Measurements from ENCODE around the gene C1orf226.

Gene C1orf226

DNA sequence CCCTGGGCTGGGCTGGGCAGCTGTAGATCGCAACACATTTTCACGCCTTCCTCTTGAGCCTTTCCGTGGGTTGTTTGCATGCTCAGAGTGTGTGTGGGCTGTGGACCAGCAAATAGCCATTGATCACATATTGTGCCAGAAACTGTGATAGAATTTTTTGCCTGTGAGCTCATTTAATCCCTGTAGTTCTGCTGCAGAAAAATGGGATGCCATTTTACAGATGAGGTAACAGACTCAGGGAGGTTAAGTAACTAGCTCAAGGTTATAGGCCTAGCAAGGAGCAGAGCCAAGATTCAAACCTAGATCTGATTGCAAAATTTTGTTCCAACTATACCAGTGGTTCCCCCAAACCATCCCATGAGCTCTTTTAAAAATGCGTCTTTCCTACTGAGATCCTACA, 15.4 kb upstream of the C1orf226 start:
- no peak for DNase-seq
- no peak for ATAC-seq

DNA sequence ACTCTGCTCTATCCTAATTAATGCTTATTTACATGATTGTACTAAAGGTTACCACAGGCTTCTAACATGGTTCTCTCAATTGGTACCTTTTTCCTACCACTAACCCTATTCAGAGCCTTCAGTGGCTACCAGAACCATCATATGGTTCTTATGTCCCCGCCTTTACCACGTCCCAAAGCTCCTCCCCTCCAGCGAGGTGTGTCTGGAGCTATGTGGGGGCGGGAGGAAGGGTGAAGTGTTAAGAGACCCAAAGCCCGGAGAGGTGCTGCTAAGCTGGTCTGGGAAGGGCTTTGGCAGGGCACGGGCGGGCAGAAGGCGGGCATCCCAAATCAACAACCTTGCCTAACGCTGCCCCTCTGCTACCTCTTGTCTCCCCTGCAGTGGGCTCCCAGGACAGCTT, 14.9 kb upstream of the C1orf226 start:
- no peak for ATAC-seq
- no peak for DNase-seq

DNA sequence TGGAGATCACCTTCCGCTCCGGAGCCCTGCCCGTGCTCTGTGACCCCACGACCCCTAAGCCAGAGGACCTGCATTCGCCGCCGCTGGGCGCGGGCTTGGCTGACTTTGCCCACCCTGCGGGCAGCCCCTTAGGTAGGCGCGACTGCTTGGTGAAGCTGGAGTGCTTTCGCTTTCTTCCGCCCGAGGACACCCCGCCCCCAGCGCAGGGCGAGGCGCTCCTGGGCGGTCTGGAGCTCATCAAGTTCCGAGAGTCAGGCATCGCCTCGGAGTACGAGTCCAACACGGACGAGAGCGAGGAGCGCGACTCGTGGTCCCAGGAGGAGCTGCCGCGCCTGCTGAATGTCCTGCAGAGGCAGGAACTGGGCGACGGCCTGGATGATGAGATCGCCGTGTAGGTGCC, 14.5 kb upstream of the C1orf226 start:
- ATAC-seq (no peak), DNase-seq (no peak)

DNA sequence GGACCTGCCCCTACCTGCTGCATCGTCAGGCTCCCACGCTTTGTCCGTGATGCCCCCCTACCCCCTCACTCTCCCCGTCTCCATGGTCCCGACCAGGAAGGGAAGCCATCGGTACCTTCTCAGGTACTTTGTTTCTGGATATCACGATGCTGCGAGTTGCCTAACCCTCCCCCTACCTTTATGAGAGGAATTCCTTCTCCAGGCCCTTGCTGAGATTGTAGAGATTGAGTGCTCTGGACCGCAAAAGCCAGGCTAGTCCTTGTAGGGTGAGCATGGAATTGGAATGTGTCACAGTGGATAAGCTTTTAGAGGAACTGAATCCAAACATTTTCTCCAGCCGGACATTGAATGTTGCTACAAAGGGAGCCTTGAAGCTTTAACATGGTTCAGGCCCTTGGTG, 13.8 kb upstream of the C1orf226 start:
- ATAC-seq (no peak), DNase-seq (no peak)

DNA sequence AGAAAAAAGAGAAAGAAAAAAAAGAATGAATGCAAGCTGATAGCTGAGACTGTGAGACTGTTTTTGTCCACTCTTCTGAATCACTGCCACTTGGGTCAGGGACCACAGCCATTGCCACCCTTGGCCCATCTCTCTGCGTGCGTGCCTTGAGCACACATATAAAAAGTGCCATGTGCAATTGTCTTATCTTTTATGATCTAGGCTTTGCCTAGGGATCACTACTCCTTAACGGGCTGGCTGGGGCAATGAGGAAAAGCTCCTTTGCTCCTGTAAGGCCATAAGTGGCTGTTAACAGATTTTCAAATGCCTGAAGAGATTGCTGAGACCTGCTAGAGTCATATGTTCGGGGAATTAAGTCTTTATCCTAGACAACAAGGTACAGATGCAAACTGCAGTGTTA, 13.1 kb upstream of the C1orf226 start:
- ATAC-seq = no peak
- no peak for DNase-seq

DNA sequence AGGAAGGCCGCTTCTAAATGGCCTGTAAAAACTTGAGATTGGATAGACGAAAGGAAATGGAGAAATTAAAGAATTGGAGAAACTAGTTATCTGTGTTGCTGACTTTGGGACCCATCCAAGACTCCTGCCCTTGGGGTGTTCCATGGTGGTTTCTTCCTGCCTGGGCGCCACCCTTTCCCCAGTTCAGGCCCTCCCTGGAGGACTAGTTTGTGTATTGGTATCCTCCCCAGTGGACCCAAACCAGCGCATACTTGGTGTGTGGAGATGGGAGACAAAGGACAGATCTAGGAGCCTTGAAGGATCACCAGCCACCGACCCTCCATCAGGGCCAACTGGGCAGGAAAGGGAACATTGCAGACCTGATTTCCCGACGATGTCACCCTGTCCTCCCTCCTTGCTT, 12.0 kb upstream of the C1orf226 start:
- ATAC-seq (no peak), DNase-seq (no peak)

DNA sequence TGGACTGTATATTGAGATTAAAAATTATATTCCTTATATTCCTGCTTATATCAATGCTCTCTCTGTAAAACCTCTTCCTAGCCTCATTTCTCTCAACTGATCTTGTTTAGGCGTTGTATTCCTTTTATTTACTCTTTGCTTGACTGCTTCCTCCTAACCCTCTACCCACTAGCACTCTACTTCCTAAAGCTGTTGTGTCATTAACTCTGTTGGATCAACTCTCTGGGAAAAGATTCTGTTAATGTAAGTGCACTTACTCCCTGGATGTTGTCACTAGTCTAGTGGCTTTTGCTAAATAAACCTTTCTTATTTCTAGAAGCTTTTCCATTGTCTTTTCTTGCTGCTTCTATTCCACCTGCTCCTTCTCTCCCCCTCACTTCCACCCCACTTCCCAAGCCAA, 11.4 kb upstream of the C1orf226 start:
- no peak for ATAC-seq
- no peak for DNase-seq

DNA sequence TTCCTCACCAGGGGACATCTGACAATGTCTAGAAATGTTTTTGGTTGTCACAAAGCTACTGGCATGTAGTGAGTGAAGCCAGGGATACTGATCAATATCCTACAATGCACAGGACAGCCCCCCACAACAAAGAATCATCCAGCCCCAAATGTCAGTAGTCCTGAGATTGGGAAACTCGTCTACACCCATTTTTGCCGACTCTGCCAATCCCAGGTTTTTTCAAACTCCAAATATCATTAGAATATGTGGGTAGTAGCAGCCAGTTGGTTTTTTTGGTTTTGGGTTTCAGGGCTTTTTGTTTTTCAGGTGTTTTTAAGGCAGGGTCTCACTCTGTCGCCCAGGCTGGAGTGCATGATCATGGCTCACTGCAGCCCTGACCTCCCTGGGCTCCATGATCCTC, 10.8 kb upstream of the C1orf226 start:
- no peak for ATAC-seq
- no peak for DNase-seq

DNA sequence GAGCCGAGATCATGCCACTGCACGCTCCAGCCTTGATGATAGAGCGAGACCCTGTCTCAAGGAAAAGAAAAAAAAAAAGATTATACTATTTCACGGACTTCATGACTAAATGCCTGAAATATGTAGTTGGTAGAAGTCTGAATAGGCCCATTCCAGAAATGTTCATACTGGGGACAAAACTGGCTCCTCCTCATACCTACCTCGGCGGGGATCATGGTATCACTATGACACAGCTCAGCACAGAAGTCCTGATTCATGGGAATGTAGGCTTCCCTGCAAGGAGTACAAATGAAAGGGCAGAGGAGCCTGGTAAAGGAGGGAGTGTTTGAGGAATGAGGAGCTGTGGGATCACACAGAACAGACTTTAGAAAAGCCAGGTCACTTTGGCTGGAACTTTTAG, 9.9 kb upstream of the C1orf226 start:
- DNase-seq (no peak), ATAC-seq (no peak)

DNA sequence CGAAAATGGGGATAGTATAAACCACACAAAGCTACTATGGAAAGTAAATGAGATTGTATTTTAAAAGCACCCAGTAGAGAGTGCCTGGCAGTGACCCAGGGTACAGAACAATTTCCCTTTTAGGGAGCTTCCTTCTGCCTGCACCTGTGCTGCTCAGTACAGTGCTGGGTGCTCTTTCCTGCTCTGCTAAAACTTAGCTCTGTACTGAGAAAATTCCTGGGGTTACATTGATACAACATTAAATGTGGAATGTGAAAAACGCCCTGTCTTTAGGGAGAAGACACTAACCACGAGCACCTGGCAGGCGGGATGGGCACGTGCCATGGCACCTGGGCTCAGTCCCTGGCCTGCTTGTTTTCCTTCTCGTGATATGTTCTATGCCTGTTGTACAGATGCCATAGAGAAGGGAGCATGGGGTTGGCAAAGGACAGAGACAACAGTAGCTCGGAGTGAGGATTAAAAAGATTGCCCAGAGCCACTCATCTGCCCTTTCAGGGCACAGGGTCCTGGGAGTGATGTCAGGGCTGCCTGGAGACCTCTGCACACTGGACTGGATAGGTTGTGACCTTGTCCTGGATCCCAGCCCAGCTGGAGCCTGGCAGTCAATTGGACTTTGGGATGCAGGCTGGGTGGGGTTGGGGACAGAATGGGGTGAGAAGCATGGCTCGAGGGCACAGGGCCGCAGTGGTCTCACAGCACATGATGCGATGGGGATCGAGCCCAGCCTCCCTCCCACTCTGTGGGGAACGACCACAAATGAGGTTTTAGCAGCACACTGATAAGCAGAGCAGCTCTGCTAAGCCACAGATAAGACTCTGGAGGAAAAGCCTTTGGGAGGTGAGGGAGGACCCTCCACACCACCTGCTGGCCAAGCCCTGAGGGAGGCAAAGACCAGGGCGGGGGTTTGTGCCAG, 9.1 kb upstream of the C1orf226 start:
- no peak for ATAC-seq
- no peak for DNase-seq

DNA sequence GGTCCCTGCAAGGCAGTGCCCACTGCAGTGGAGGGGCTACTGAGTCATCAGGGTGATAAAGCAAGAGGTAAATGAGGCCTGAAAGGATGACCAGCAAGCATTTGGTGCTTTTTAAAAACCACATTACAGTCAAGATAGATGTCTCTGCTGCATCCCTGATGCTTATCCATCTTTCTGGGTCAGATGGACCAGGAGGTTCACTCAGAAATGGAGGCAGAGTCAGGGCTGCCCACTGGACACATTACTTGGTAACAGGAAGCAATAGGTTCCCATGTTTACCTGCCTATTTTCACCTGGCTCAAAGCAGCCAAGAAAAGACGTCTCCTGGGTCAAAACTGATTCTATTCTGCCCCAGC, 8.5 kb upstream of the C1orf226 start:
- ATAC-seq (no peak), DNase-seq (no peak)

DNA sequence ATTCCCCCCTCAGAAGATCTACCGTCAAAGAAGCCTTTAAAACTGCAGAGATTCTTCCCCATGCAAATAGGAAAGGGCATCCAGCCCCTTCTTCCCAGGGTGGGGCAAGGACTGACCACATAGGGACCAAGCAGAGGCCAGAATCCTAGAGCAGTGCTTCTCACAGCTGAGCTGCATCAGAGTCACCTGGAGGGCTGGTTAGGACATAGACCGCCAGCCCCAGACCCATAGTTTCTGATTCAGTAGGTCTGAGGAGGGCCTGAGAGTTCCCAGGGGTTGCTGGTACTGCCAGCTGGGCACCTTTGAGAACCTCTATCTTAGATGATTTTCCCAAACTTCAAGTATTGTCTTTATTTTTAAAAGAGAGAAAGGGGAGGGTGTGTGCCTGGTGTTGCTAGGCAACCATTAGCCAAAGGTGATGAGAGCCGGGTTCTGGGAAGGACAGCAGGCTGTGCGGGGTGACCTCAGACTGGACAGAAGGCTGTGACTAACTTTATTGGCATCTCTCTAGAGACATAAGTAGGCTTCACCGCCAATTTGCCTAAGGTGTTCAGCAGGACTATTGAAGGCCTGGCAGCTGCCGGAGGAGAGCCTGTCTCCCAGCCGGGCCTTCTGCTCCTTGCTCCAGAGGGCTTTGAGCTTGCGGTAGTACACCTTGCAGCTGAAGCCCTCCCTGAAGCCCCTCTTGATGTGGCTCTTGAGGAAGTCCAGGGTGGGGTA, 7.8 kb upstream of the C1orf226 start:
- DNase-seq = no peak
- no peak for ATAC-seq

DNA sequence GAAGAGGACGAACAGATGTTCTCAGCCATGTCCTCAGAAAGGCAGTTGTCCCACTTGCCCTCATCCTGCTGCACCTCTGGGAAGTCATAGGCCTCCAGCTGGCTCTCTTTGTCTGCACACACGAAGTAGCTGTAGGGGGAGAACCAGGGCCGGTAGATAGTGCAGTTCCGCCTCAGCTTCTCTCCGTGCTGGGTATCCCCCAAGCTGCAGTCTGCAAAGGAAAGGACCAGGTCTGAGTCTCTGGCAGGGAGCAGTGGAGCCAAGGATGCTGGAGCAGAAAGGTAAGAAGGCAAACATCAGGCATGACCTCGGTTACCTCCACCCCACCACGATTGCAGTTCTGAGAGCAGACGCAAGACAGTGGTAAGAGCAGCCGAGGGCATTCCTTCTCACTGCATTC, 7.1 kb upstream of the C1orf226 start:
- no peak for DNase-seq
- ATAC-seq = no peak

DNA sequence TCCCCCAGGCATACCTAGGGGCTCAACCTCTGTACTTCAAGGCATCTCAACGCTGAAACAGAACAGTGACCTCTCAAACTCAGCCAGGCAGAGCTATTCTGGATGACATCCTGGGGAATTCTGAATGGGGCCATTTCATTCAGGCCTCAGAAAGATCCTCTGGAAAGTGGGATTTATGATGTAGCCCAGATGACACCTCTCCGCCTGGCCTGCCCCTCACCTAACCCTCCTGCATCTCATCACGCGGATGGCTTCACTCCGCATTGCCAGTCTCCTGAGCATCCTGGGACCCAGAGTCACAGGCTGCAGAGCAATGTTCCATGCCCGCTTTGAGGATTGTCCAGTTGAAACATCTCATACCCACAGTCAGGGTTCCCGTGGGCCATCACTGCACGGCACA, 6.1 kb upstream of the C1orf226 start:
- DNase-seq (no peak), ATAC-seq (no peak)

DNA sequence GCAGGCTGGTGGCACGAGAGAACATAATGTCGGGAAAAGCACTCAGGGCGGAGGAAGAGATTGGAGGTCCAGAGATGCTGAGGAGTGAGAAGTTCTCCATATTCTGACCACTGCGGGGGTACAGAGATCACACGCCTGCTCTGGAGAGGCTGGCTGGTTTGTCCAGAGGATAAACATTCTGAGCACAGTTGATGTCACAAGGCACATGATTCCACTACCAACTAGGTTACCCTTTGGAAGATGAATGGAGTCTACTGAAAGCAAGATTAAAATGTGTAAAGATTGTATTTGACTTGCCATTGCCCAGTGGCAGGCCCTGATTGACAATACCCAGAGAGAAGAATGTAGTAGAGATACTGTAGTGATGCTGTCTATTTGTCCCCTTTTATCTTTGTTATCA, 4.8 kb upstream of the C1orf226 start, which contains the start of gene SPATA46:
Gene SPATA46 (minus strand): TSS at position 164 of the 400 bp plus-strand sequence. CDS start 64 bp downstream, at position 100.
- DNase-seq = no peak
- no peak for ATAC-seq

DNA sequence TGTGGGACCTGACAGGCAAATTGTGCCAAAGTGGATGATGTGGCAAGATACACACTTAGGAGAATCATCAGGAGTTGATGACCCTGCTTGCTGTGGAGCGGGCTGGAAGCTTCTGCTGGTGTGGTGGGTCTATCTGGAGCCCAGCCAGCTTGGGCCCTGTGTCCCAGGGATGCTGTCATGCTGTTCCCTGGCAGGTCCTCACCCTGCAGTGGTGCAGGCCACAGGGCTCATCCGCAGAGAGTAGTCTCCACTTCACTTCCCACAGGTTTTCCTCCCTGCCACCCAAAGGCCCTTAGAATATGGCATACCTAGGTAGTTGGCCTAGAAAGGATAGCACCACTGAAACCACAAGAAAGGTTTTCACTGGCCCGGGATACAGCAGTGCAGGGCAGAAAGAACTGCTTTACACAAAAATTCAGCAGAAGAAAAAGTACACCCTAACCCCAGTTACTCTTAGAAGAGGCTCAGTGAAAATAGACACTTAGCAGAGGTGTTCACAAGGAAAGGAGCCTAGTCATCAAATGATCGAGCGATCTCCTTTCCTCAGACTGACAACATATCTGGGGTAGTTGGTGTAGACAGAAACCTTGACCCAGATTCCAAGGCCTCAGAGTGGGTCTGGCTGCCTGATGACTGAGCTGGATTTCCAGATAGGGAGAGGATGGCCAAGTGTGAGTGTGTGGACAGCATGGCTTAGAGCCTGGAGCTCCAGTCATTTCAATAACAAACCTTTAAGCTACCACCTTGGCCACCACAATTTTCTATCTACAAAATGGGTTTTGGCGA, 1.3 kb upstream of the C1orf226 start:
- DNase-seq (no peak), ATAC-seq (no peak)

DNA sequence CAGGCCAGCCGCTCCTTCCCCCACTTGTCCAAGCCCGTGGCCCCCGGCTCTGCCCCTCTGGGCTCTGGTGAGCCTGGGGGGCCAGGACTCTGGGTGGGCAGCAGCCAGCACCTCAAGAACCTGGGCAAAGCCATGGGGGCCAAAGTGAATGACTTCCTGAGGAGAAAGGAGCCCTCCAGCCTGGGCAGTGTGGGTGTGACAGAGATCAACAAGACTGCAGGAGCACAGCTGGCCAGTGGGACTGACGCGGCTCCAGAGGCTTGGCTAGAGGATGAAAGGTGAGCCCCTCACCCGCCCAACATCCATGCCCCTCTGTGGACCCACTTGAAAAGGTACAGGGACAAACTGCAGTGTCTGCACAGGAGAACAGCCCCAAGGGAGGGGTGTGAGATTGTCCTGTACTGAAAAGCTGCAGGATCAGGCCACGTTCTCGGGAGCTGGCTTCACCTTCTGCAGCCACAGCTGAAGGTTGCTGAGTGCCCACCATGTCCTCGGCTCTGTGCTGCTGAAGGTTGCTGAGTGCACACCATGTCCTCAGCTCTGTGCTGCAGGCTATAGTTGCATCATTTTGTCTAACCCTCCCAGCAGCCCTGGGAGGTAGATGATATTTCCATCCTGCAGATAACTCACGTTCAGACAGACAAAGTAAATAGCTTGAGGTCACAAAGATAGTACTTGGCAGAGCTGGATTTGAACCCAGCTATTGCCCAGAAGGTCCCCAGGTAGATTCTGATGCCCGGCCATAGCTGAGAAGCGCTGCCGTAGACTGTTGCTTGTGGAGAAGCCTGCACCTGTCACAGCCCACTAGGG, 618 bp downstream of the C1orf226 start:
- no peak for ATAC-seq

DNA sequence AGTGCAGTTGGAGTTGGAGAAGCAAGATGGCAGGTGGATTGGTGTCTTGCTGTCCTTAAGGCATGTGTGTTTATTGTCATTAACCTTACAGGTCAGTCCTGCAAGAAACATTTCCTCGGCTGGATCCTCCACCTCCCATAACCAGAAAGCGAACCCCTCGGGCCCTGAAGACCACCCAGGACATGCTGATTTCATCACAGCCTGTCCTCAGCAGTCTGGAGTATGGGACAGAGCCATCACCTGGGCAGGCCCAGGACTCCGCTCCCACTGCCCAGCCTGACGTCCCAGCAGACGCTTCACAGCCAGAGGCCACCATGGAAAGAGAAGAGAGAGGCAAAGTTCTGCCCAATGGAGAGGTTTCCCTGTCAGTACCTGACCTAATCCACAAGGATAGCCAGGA, 1.6 kb downstream of the C1orf226 start:
- no peak for ATAC-seq
- DNase-seq = no peak

More for the DNA sequence above, 618 bp downstream of the C1orf226 start:
- DNase-seq = no peak

DNA sequence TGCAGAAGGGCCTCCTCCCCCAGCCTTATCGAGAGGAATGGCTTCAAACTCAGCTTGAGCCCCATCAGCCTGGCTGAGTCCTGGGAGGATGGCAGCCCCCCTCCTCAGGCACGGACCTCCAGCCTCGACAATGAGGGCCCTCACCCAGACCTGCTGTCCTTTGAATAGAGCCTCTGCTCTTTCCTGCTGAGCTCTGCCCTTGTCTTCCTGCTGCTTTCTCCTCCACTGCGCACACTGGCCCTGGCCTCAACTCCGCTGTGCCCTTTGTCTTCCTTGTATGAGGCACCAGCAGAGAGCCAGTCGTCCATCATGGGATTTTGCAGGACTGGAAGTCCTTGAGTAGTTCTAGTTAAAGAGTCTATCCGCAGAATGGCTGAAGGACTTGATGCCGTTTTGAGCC, 2.0 kb downstream of the C1orf226 start:
- DNase-seq = no peak
- no peak for ATAC-seq

DNA sequence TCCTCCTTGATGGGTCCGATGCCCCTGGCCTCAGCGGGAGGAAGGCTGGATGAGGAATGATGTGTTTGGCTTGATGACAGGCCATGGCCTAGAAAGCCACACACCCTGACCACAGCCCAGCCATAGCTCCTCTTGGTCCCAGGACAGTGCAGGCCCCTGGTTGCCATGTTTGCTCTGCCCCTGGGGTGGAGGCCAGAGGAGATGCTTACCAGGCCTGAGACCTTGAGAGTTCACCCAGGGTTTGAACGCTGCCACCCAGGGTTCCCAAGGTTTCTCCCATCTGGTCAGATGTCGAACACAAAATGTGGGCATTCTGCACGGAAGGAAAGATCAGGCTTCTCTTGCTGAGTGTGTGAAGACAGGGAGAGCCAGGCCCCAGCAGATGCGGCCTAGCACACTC, 2.6 kb downstream of the C1orf226 start:
- DNase-seq (no peak), ATAC-seq (no peak)

DNA sequence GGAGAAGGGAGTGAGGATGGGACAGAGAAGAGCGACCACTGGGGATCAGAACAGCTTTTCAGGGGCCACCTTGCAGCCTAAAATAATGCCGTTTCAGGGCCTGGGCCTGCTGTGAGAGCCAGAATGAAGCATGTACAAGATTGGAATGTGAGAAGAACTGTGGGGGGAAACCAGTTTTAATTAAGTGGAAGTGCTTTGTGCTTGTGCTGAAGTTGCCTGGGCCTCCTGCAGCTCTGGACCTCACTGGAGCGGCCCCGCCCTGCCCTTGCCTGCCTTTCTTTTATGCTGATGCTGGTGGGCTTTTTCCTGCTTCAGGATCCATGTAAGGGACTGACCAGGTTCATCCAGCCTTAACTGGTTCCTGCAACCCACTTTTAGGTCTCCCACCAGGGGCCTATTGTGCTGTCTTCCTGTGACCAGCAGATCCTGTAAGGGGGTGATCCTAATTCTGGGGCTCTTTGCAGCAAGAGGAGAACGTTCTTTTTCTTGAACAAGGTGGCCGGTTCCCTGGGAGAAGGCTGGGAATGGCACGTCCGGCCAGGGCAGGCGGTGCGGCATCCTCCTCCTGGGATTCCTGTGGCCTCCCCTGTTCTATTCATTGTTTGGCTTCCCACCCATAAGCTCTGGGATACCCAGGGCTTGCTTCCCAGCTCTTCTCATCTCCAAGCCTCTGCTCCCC, 3.2 kb downstream of the C1orf226 start:
- ATAC-seq (no peak), DNase-seq (no peak)

DNA sequence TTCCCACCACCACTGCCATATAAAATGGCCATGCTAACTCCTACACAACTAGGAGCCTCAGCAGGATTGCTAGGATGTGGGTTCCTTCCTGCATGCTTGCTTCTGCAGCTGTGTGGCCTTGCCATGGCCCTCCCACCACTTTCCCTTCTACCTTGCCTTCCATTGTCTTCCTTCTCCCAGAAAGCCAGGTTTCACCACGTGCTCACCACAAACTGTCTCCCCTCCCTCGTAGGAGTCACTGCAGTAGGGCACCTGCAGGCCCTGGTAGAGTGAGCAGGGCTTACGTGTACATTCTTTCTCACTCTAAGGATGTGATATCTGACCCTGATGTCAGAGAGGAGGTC, 3.7 kb downstream of the C1orf226 start:
- ATAC-seq (no peak), DNase-seq (no peak)

Data from stimulated activated naive CD8-positive, alpha-beta T cell treated with anti-CD3 and anti-CD28 coated beads, Interleukin-15, Interleukin-2, amounts not matched to agents 100 U/mL and 50 U/mL, for 24 hours (primary cell).